Measurements from ENCODE around the gene RASL11B. TPM values are rescaled to one million over a fixed set of nuclear protein-coding genes. Genes with fewer than 3 reads are reported as not detected.

Gene RASL11B, protein sequence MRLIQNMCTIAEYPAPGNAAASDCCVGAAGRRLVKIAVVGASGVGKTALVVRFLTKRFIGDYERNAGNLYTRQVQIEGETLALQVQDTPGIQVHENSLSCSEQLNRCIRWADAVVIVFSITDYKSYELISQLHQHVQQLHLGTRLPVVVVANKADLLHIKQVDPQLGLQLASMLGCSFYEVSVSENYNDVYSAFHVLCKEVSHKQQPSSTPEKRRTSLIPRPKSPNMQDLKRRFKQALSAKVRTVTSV
- 1.3 and 1.4 TPM in 2 replicates for total RNA-seq (2011; cell fraction: chromatin; rRNA removed; ENCODE audit: low replicate concordance)
- 1.4 and 2.3 TPM in 2 replicates for total RNA-seq (2011; cell fraction: nucleolus; rRNA removed)
- 2.1 and 2.4 TPM in 2 replicates for total RNA-seq (2011; cell fraction: nucleoplasm; rRNA removed)
- total RNA-seq (2014; rRNA removed) (0.49 and 1.5 TPM in 2 replicates), total RNA-seq (2014; rRNA removed; fragmentation: Illumina TruSeq; extraction: Trizol) (0.51 and 0.80 TPM in 2 replicates), total RNA-seq (2015; rRNA removed; fragmentation: Illumina TruSeq; extraction: Trizol) (0.29 and 0.38 TPM in 2 replicates), total RNA-seq (2021) (0.53 and 0.56 TPM in 2 replicates), polyA plus RNA-seq (2011; rRNA removed) (0.68 and 1.4 TPM in 2 replicates), polyA plus RNA-seq (2014; fragmentation: Illumina TruSeq; extraction: Trizol) (0.47 and 0.56 TPM in 2 replicates), polyA plus RNA-seq (2014; fragmentation: Nextera tagmentation; extraction: Ambion mirVana) (under 1 TPM; 0.24 to 0.27 TPM), polyA plus RNA-seq (2014; rRNA removed) (0.13 and 0.50 TPM in 2 replicates), polyA minus RNA-seq (2011; rRNA and poly(A)+ RNA removed) (0.96 and 1.3 TPM in 2 replicates), Bru-seq, nascent RNA (percentile 62 among the genes with signal in this experiment), BruChase-seq, experiment 1, labeled RNA remaining after a 2-hour chase (percentile 47 among the genes with signal in this experiment), BruChase-seq, experiment 2, labeled RNA remaining after a 6-hour chase (percentile 36 among the genes with signal in this experiment)
- polyA plus RNA-seq (2011; cell fraction: cytosol; rRNA removed), result 0.80 and 1.4 TPM in 2 replicates
- polyA plus RNA-seq (2011; cell fraction: nucleus; rRNA removed), result 0.69 and 1.2 TPM in 2 replicates
- 0.37 and 0.48 TPM in 2 replicates for polyA plus RNA-seq (2012)
- polyA minus RNA-seq (2011; cell fraction: cytosol; rRNA and poly(A)+ RNA removed), result 0.67 and 0.73 TPM in 2 replicates
- polyA minus RNA-seq (2011; cell fraction: nucleus; rRNA and poly(A)+ RNA removed), result 0.94 and 2.7 TPM in 2 replicates
- long read RNA-seq, experiment 1, partial matches to known transcripts, result 0 of 1 reads
- long read RNA-seq, experiment 1, other reads (novel, unspliced or antisense), result 0 of 1 reads
- long read RNA-seq, experiment 2, result 0 reads
- long read RNA-seq, experiment 3, result 0 reads

DNA sequence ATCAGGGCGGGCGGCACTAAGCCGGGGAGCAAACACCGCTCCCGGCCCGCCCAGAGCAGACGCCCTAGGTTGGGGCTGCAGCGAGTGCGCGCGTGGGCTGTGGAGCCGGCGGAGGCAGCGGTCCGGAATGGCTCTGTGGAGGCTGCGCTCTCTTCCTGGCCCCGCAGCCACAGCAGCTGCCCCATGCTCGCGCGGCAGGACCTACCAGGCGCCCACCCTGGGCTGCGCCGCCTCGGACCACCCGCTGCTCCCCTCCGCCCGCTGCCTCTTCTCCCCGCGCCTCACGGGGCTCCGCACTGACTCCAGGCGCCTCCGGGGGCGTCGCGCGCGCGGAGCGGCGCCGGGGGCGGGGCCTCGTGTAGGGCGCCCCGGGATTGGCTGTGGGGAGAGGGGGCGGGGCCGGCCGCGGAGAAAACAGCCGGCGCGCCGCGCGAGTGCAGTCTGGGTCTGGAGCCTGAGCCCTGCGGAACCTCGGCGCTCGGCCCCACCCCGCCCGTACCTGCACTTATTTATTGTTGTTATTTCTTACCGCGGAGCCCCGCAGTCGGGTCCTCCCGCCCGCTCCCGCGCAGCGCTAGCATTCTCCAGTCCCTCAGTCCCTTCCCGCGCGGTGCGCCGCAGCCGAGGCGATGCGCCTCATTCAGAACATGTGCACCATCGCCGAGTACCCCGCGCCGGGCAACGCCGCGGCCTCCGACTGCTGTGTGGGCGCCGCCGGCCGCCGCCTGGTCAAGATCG lies at the start of gene RASL11B:
TSS of gene RASL11B (plus strand) at position 439 of the 738 bp plus-strand sequence. CDS start at position 630, 191 bp downstream.
- intact Hi-C loops (cut with micrococcal nuclease), result loop anchor here (5.0 kb wide), 1 partner anchor 150 kb away; no protein-coding TSS in a partner anchor
- Histone ChIP-seq H4K20me1 (replicated peaks; ENCODE audit: control insufficient read depth, insufficient read depth, low read length) (no peaks in the 10 kb centered on the region), H3K4me3 (peak within 1 kb of the TSS; percentile 54), H3K27ac (ENCODE audit: extremely low read depth, low read depth, low read length) (no peak within 1 kb of the TSS), H3K9ac (ENCODE audit: insufficient read depth in 1 of 2, low read depth in 2 of 2, low read length in 2 of 2) (peak within 1 kb of the TSS; percentile 22 to 92; a peak in 3 of 4 replicates), H2AFZ (ENCODE audit: low read depth, low read length) (peak within 1 kb of the TSS; percentile 91), H3K4me2 (ENCODE audit: insufficient read depth, low read length) (peak within 1 kb of the TSS; percentile 74), H3K4me1 (replicated peaks in 1 of 2; ENCODE audit: control insufficient read depth in 2 of 2, insufficient read depth in 2 of 2, low read length in 2 of 2) (peaks cover 6 to 16% of the 10 kb centered on the region in 2 experiments; a peak in 4 of 5 replicates), H3K9me3 (replicated peaks; ENCODE audit: control insufficient read depth, insufficient read depth, low read depth, low read length) (no peaks in the 10 kb centered on the region; the same call in 1 of the 2 replicates), H3K9me1 (ENCODE audit: control insufficient read depth, insufficient read depth, low read length) (no peaks in the 10 kb centered on the region), H3K27me3 (ENCODE audit: control insufficient read depth in 2 of 2, insufficient read depth in 2 of 2, low read length in 2 of 2) (peaks cover 4 to 6% of the 10 kb centered on the region in 2 experiments; a peak in 4 of 5 replicates), H3K36me3 (ENCODE audit: control insufficient read depth, insufficient read depth, low read length) (no peaks in the 10 kb centered on the region; the same call in 2 of the 3 replicates), H3K79me2 (ENCODE audit: control insufficient read depth, insufficient read depth, low read length) (no peaks in the 10 kb centered on the region)
- ATAC-seq (peak; percentile 99), FAIRE-seq (no peak), DNase-seq (ENCODE audit: extremely low read depth in 1 of 4, low spot score in 3 of 4) (peak; percentile 88 to 97 (median 96))
- under 1% methylated on average over 34 of the region's 94 CpGs for WGBS (ENCODE audit: insufficient coverage, low coverage, missing lambda C conversion rate)
- ChIA-PET POLR2A (interaction anchor here (0.6 kb wide), 1 partner anchor 25 kb away, joined by 4 read pairs; no protein-coding TSS in a partner anchor), CTCF (ENCODE audit: low intra/inter-chr PET ratio) (no interaction called here)
- in situ Hi-C loops (cut with MboI), result no loop called here
- BruUV-seq (replicated peaks), result no TSS peak
- TF ChIP-seq MAFK (IDR thresholded peaks at IDR 0.05; ENCODE audit: low read length) (no peak), JUN (IDR thresholded peaks at IDR 0.05; ENCODE audit: borderline replicate concordance, low read depth, low read length) (no peak), JUN (CRISPR knock-in tag; IDR thresholded peaks at IDR 0.05; ENCODE audit: borderline replicate concordance) (peak; percentile 50; the same call in 1 of the 2 replicates), SAFB (IDR thresholded peaks at IDR 0.05; ENCODE audit: borderline replicate concordance, low read depth, low read length) (peak; percentile 71), FIP1L1 (IDR thresholded peaks at IDR 0.05; ENCODE audit: low read depth, low read length, poor library complexity, severe bottlenecking) (no peak), SMAD4 (CRISPR knock-in tag; conservative IDR thresholded peaks at IDR 0.05) (0 out of 2 replicates have a peak, but pooled peaks have one; percentile 17), FOXM1 (IDR thresholded peaks at IDR 0.05; ENCODE audit: low read depth) (no peak), FOXM1 (CRISPR knock-in tag; IDR thresholded peaks at IDR 0.05; ENCODE audit: low read depth) (peak; percentile 66; the same call in 1 of the 2 replicates), MBD2 (IDR thresholded peaks at IDR 0.05; ENCODE audit: borderline replicate concordance, low read depth) (no peak)
- TF ChIP-seq, protein P1, sequence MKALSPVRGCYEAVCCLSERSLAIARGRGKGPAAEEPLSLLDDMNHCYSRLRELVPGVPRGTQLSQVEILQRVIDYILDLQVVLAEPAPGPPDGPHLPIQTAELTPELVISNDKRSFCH (CRISPR knock-in tag; IDR thresholded peaks at IDR 0.05), result no peak
- TF ChIP-seq, protein P1 (tag; IDR thresholded peaks at IDR 0.05), result no peak
- TF ChIP-seq, protein P2, sequence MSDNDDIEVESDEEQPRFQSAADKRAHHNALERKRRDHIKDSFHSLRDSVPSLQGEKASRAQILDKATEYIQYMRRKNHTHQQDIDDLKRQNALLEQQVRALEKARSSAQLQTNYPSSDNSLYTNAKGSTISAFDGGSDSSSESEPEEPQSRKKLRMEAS (CRISPR knock-in tag; IDR thresholded peaks at IDR 0.05), result peak; percentile 87
- TF ChIP-seq, protein P3, sequence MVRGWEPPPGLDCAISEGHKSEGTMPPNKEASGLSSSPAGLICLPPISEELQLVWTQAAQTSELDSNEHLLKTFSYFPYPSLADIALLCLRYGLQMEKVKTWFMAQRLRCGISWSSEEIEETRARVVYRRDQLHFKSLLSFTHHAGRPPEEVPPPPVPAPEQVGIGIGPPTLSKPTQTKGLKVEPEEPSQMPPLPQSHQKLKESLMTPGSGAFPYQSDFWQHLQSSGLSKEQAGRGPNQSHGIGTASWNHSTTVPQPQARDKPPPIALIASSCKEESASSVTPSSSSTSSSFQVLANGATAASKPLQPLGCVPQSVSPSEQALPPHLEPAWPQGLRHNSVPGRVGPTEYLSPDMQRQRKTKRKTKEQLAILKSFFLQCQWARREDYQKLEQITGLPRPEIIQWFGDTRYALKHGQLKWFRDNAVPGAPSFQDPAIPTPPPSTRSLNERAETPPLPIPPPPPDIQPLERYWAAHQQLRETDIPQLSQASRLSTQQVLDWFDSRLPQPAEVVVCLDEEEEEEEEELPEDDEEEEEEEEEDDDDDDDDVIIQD (CRISPR knock-in tag; IDR thresholded peaks at IDR 0.05), result no peak

Data from K562 (cell line).